Body of pancreas (tissue), 4 donors: ENCODE results near the gene POU3F1. TPM values are rescaled to one million over a fixed set of nuclear protein-coding genes. Genes with fewer than 3 reads are reported as not detected.

ENCODE experiments used
- ATAC-seq: fragments of 150-250 bp; one replicate; pipeline ENCODE4 v1.9.1; 2016
- DNase-seq, 4 donors: peaks; one replicate each; pipeline ENCODE4 v3.0.0-alpha.2; 2019
- H3K27ac ChIP-seq, 4 donors: fragments of 200-600 bp; sonication (generic); 1 replicate in 3 of 4; 2 replicates in 1 of 4; pipeline versions ENCODE4 v1.5.1 to v1.6.1; 2016 to 2019; ENCODE audit warnings: mild to moderate bottlenecking in 1 of 4, mixed read lengths in 1 of 4, moderate library complexity in 1 of 4
- H3K27me3 ChIP-seq, 2 donors: fragments of 200-600 bp; sonication (generic); one replicate each; pipeline ENCODE4 v1.6.0; 2016; ENCODE audit warnings: mild to moderate bottlenecking in 1 of 2
- H3K36me3 ChIP-seq, 2 donors: fragments of 200-600 bp; sonication (generic); replicated peaks in 1 of 2; 2 replicates each; pipeline ENCODE4 v1.5.1; 2016; ENCODE audit warnings: low read depth in 2 of 2; ENCODE audit not compliant: insufficient read depth in 1 of 2
- H3K4me1 ChIP-seq: fragments of 200-600 bp; sonication (generic); one replicate; pipeline ENCODE4 v1.6.0; 2016
- H3K4me3 ChIP-seq, 2 donors: fragments of 200-600 bp; sonication (generic); 1 replicate in 1 of 2; 2 replicates in 1 of 2; pipeline ENCODE4 v1.5.1; 2016 to 2019
- H3K9me3 ChIP-seq, 3 donors: fragments of 200-600 bp; sonication (generic); 1 replicate in 2 of 3; 2 replicates in 1 of 3; pipeline ENCODE4 v1.5.1; 2016
- POLR2A ChIP-seq, 3 donors: fragments of 450-650 bp; IDR thresholded peaks; one replicate each; pipeline ENCODE4 v1.6.1; 2016; ENCODE audit warnings: antibody characterized with exemption in 3 of 3, mild to moderate bottlenecking in 2 of 3
- WGBS, 2 donors: methylation state at CpG; one replicate each; pipeline ENCODE4 v1.1.5; 2017; 5-methylcytosine and 5-hydroxymethylcytosine counted together
- intact Hi-C: fragments of 100-400 bp; cut with DNase I; formaldehyde crosslinking; loops from one replicate; pipeline ENCODE4 v1.15.1; 2023
- total RNA-seq, 2 donors: library from RNA; depleted of rRNA; stranded (reverse); fragments of >200 nt; gene quantifications; one replicate each; pipeline ENCODE4 v1.1.0, GENCODE V29; 2016
- TF ChIP-seq, protein P1 (sequence below), 7 experiments: fragments of 450-650 bp in 4 of 7; fragments of 200-600 bp in 3 of 7; sonication (generic) in 3 of 7; IDR thresholded peaks; one replicate each; pipeline ENCODE4 v1.5.1; 2016 to 2019; ENCODE audit warnings: antibody characterized with exemption in 7 of 7

Gene POU3F1
- total RNA-seq, 2 donors from 2014 or later = not detected

DNA sequence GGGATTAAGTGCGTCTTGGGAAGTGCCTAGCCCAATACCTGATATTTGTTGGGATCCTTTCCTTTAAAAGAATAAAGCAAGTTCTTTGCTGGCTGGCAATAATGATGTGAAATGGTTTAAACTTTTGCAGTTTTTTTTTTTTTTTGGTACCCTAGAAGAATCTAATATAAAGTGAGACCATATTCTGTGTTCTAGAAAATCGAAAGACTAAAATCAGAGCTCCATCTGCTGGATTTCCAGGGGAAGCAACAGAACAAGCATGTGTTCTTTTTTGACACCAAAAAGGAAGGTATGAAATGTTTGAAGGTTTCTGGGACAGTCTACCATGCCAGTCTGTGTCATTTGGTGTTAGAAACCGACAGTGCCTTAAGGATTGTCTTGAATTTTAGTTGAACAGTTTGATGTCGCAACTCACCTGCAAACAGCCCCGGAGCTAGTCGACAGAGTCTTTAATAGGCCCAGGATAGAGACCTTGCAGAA lies 27.7 kb downstream of the POU3F1 start:
- WGBS, 2 donors = 69 to 72% methylated on average over 6 of the region's 6 CpGs
- no peaks in the 10 kb centered on the region for H3K27me3 ChIP-seq
- ATAC-seq = no peak
- H3K9me3 ChIP-seq = no peaks in the 10 kb centered on the region
- H3K4me1 ChIP-seq = peaks cover 17% of the 10 kb centered on the region
- no peak for TF ChIP-seq POLR2A (IDR thresholded peaks at IDR 0.05)
- TF ChIP-seq, protein P1, sequence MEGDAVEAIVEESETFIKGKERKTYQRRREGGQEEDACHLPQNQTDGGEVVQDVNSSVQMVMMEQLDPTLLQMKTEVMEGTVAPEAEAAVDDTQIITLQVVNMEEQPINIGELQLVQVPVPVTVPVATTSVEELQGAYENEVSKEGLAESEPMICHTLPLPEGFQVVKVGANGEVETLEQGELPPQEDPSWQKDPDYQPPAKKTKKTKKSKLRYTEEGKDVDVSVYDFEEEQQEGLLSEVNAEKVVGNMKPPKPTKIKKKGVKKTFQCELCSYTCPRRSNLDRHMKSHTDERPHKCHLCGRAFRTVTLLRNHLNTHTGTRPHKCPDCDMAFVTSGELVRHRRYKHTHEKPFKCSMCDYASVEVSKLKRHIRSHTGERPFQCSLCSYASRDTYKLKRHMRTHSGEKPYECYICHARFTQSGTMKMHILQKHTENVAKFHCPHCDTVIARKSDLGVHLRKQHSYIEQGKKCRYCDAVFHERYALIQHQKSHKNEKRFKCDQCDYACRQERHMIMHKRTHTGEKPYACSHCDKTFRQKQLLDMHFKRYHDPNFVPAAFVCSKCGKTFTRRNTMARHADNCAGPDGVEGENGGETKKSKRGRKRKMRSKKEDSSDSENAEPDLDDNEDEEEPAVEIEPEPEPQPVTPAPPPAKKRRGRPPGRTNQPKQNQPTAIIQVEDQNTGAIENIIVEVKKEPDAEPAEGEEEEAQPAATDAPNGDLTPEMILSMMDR (IDR thresholded peaks at IDR 0.05) = peak in 6 of 7 experiments; percentile 14 to 51 (median 38)
- peaks cover 9 to 30% of the 10 kb centered on the region in 2 donors for H3K36me3 ChIP-seq
- no peak overlapping the region for H3K27ac ChIP-seq
- H3K4me3 ChIP-seq = no peak overlapping the region
- no peak for DNase-seq
- intact Hi-C loops = no loop called here

DNA sequence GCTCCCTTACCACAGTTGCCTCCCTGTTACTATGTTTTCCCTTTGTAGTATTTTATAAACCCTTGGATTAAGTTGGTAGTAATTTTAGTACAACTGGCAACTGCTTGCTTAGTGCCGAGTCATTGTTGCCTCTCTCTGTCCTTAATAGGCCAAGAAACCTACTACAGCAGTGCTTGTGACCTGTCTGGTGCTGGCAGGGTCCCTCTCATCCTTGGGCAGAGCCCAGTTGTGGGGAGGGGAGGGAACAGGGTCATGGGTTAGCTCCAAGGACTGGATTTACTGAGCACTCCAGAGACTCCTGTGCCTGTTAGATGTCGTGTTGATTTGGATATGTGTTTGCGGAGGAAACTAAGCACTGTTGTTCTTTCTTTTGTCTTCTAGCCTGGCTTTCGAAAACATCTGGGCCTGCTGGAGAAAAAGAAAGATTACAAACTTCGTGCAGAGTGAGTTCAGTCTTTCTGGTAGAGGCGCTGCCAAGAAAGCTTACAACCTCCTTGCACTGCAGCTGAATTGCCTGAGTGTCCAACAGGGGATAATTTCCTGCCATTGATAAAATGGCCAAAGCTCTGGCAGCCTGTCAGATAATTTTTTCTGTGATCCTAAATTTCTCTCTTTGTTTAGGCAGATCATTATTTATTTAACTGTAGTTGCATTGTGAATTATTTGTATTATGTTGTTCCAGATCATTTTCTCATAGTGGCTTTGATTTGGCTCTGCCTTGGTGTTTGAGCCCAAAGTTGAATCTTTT lies 30.4 kb downstream of the POU3F1 start:
- TF ChIP-seq POLR2A (IDR thresholded peaks at IDR 0.05) = no peak
- TF ChIP-seq, protein P1 (IDR thresholded peaks at IDR 0.05) = no peak
- intact Hi-C loops = no loop called here
- no peak for DNase-seq
- Histone ChIP-seq H3K4me1 (peaks cover 29% of the 10 kb centered on the region), H3K4me3 (no peak overlapping the region), H3K27ac (peak overlapping the region in 1 of 4 donors; percentile 2), H3K9me3 (no peaks in the 10 kb centered on the region), H3K27me3 (no peaks in the 10 kb centered on the region), H3K36me3 (peaks cover 9 to 15% of the 10 kb centered on the region in 2 donors)
- 60 to 66% methylated on average over 6 of the region's 6 CpGs for WGBS, 2 donors
- no peak for ATAC-seq

DNA sequence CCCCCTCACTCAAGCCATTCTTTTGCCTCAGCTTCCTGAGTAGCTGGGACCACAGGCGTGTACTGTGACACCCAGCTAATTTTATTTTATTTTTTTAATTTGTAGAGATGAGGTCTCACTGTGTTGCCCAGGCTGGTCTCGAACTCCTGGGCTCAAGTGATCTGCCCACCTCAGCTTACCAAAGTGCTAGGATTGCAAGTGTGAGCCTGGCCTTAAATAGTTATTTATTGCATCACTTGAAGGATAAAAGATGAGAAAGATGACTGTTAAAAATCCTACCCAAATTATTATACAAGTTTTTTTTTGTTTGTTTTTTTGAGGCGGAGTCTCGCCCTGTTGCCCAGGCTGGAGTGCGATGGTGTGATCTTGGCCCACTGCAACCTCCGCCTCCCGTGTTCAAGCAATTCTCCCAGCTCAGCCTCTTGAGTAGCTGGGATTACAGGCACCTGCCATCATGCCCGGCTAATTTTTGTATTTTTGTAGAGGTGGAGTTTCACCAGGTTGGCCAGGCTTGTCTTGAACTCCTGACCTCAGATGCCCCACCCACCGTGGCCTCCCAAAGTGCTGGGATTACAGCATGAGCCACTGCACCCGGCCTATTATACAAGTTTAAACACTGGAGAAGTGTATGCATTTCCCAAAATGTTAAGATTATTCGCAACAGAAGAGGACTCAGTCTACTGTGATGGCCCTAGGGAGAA lies 31.7 kb downstream of the POU3F1 start:
- no peak overlapping the region for H3K27ac ChIP-seq
- ATAC-seq (no peak), DNase-seq (no peak)
- H3K27me3 ChIP-seq = no peaks in the 10 kb centered on the region
- H3K36me3 ChIP-seq = peaks cover 5 to 15% of the 10 kb centered on the region in 2 donors
- H3K4me1 ChIP-seq = peaks cover 29% of the 10 kb centered on the region
- WGBS, 2 donors = 77 to 84% methylated on average over 11 of the region's 11 CpGs
- H3K9me3 ChIP-seq = no peaks in the 10 kb centered on the region
- H3K4me3 ChIP-seq = no peak overlapping the region
- intact Hi-C loops = no loop called here
- TF ChIP-seq, protein P1 (IDR thresholded peaks at IDR 0.05) = no peak
- no peak for TF ChIP-seq POLR2A (IDR thresholded peaks at IDR 0.05)

DNA sequence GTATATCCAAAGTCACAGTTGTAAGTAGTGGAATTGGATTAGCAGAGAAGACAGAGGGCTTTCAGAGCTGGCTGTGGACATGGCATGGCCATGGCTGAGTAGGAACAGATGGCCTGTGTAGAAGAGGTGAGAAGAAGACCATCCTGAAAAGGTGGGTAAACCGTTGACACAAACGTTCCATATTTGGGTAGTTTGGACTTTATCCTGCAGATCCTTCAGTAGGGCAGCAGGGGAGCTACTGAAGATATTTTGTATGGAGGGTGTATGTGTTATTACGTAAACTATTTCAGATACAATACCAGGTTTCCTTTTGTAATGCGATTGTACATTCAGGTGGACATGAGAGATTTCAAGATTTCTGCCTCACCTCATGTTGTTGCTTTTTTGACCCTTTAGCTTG lies 32.4 kb downstream of the POU3F1 start:
- DNase-seq (no peak), ATAC-seq (no peak)
- H3K4me1 ChIP-seq = peaks cover 29% of the 10 kb centered on the region
- intact Hi-C loops = no loop called here
- H3K36me3 ChIP-seq = peaks cover 0 to 11% of the 10 kb centered on the region in 2 donors
- 38 to 40% methylated on average over 4 of the region's 4 CpGs for WGBS, 2 donors
- no peak overlapping the region for H3K27ac ChIP-seq
- no peaks in the 10 kb centered on the region for H3K9me3 ChIP-seq
- no peak overlapping the region for H3K4me3 ChIP-seq
- TF ChIP-seq, protein P1 (IDR thresholded peaks at IDR 0.05) = no peak
- TF ChIP-seq POLR2A (IDR thresholded peaks at IDR 0.05) = no peak
- H3K27me3 ChIP-seq = no peaks in the 10 kb centered on the region
